Uterus (tissue), 2 donors: ENCODE data around the gene KCNH8.

Experiments used
- CTCF ChIP-seq, 4 experiments: fragments of 200-600 bp in 2 of 4; fragments of 450-650 bp in 2 of 4; sonication (generic) in 2 of 4; IDR thresholded peaks; one replicate each; pipeline ENCODE4 v1.5.1; 2016 to 2019; ENCODE audit warnings: antibody characterized with exemption in 4 of 4, mild to moderate bottlenecking in 2 of 4, moderate library complexity in 1 of 4
- POLR2A ChIP-seq, 2 donors: fragments of 450-650 bp; IDR thresholded peaks; one replicate each; pipeline ENCODE4 v1.6.1; 2016; ENCODE audit warnings: antibody characterized with exemption in 2 of 2, mild to moderate bottlenecking in 1 of 2, moderate library complexity in 1 of 2

GRCh38 chr3:19105826-19106225 lies 42.5 kb upstream of the KCNH8 start:
- TF ChIP-seq CTCF (IDR thresholded peaks at IDR 0.05) (no peak), POLR2A (IDR thresholded peaks at IDR 0.05) (no peak)
